Gastrocnemius medialis (tissue), 4 donors: ENCODE measurements around the gene PLXNA1. TPM values are rescaled to one million over a fixed set of nuclear protein-coding genes. Genes with fewer than 3 reads are reported as not detected.

Source experiments
- ATAC-seq, 2 donors: fragments of 150-250 bp; one replicate each; pipeline ENCODE4 v1.9.1; 2016
- DNase-seq, 2 donors: peaks; one replicate each; pipeline ENCODE4 v3.0.0-alpha.2; 2019
- H3K27ac ChIP-seq, 4 donors: fragments of 200-600 bp; sonication (generic); 1 replicate in 1 of 4; 2 replicates in 3 of 4; pipeline ENCODE4 v1.5.1; 2016 to 2018; ENCODE audit warnings: mild to moderate bottlenecking in 2 of 4, moderate library complexity in 1 of 4
- H3K27me3 ChIP-seq, 3 donors: fragments of 200-600 bp; sonication (generic) in 2 of 3; 1 replicate in 1 of 3; 2 replicates in 2 of 3; pipeline versions ENCODE4 v1.5.1 to v1.6.0; 2016 to 2019; ENCODE audit warnings: mild to moderate bottlenecking in 1 of 3, moderate library complexity in 1 of 3
- H3K36me3 ChIP-seq, 2 donors: fragments of 200-600 bp; sonication (generic) in 1 of 2; one replicate each; pipeline ENCODE4 v1.5.1; 2017 to 2018
- H3K4me1 ChIP-seq, 2 donors: fragments of 200-600 bp; sonication (generic) in 1 of 2; one replicate each; pipeline ENCODE4 v1.5.1; 2016 to 2017; ENCODE audit warnings: mild to moderate bottlenecking in 2 of 2
- H3K4me3 ChIP-seq, 4 donors: fragments of 200-600 bp; sonication (generic) in 3 of 4; 1 replicate in 1 of 4; 2 replicates in 3 of 4; pipeline ENCODE4 v1.5.1; 2016 to 2019; ENCODE audit warnings: mild to moderate bottlenecking in 2 of 4
- H3K9me3 ChIP-seq, 3 donors: fragments of 200-600 bp; sonication (generic) in 2 of 3; 1 replicate in 1 of 3; 2 replicates in 2 of 3; pipeline ENCODE4 v1.5.1; 2016 to 2019
- CTCF ChIP-seq, 5 experiments: fragments of 450-650 bp in 3 of 5; fragments of 200-600 bp in 2 of 5; sonication (generic) in 2 of 5; IDR thresholded peaks in 4 of 5; conservative IDR thresholded peaks in 1 of 5; 1 replicate in 4 of 5; 2 replicates in 1 of 5; pipeline ENCODE4 v1.5.1; 2016 to 2019; ENCODE audit warnings: antibody characterized with exemption in 5 of 5, mild to moderate bottlenecking in 3 of 5, moderate library complexity in 3 of 5
- POLR2A ChIP-seq, 2 donors: fragments of 450-650 bp; IDR thresholded peaks; one replicate each; pipeline ENCODE4 v1.6.1; 2017; ENCODE audit warnings: antibody characterized with exemption in 2 of 2, mild to moderate bottlenecking in 2 of 2, moderate library complexity in 2 of 2
- in situ Hi-C, 4 donors: fragments of 200-750 bp; cut with MboI; loops; one replicate each; pipeline versions ENCODE4 v1.15.0 to v1.8.0; 2017; ENCODE audit warnings: low sequenced_read_pairs in 4 of 4
- intact Hi-C: fragments of 100-400 bp; cut with DNase I; formaldehyde crosslinking; loops from one replicate; pipeline ENCODE4 v1.15.1; 2023; ENCODE audit warnings: low total_unique reads
- total RNA-seq, 4 donors: library from RNA; depleted of rRNA; stranded (reverse); fragments of >200 nt; gene quantifications; one replicate each; pipeline versions ENCODE4 v1.1.0 to v1.2.3, GENCODE V29; 2016

PLXNA1 gene
- total RNA-seq, 4 donors from 2014 or later = 12.7 to 27.9 (median 19.5) TPM

GRCh38 chr3:126936853-126937425 is 46.0 kb upstream of the PLXNA1 start:
- in situ Hi-C loops (no loop called here), intact Hi-C loops (no loop called here)
- Histone ChIP-seq H3K9me3 (no peaks in the 10 kb centered on the region), H3K27me3 (no peaks in the 10 kb centered on the region), H3K4me3 (no peak overlapping the region), H3K27ac (no peak overlapping the region), H3K4me1 (peaks cover 6 to 9% of the 10 kb centered on the region in 2 donors), H3K36me3 (no peaks in the 10 kb centered on the region)
- no peak for DNase-seq
- ATAC-seq = no peak
- TF ChIP-seq POLR2A (IDR thresholded peaks at IDR 0.05) = no peak
- no peak for TF ChIP-seq CTCF (IDR thresholded peaks at IDR 0.05 in 4 of 5, conservative IDR thresholded peaks at IDR 0.05 in 1 of 5)

- intact Hi-C loops = no loop called here
- in situ Hi-C loops = no loop called here
- DNase-seq (no peak), ATAC-seq (no peak)
- no peak for TF ChIP-seq CTCF (IDR thresholded peaks at IDR 0.05 in 4 of 5, conservative IDR thresholded peaks at IDR 0.05 in 1 of 5)
- no peak for TF ChIP-seq POLR2A (IDR thresholded peaks at IDR 0.05)
- H3K27ac ChIP-seq = no peak overlapping the region
- H3K36me3 ChIP-seq = no peaks in the 10 kb centered on the region
- no peaks in the 10 kb centered on the region for H3K9me3 ChIP-seq
- no peak overlapping the region for H3K4me3 ChIP-seq
- H3K27me3 ChIP-seq = no peaks in the 10 kb centered on the region
- peaks cover 2 to 6% of the 10 kb centered on the region in 2 donors for H3K4me1 ChIP-seq
Observed at GRCh38 chr3:126937533-126937932, 45.4 kb upstream of the PLXNA1 start.

DNA sequence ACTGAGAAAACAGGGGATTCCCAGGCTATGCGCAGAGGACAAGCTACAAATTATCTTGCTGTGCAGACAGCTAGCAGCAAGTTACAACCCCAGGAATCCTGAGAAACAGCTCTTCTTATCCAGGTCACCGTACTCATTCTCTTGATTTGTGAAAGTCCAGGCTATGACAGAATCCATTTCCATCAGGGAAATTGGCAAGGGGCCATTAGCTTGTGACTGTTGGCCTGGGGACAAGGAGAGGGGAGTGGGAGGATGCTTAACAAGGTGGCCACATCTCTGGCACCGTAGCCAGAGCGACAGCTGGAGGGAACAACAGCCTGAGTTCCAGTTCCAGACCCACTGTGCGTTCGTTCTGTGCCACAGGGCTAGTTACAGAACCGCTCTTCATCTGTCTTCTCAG is 44.9 kb upstream of the PLXNA1 start:
- TF ChIP-seq POLR2A (IDR thresholded peaks at IDR 0.05) = no peak
- no peak for TF ChIP-seq CTCF (IDR thresholded peaks at IDR 0.05 in 4 of 5, conservative IDR thresholded peaks at IDR 0.05 in 1 of 5)
- DNase-seq = no peak
- H3K27ac ChIP-seq = no peak overlapping the region

DNA sequence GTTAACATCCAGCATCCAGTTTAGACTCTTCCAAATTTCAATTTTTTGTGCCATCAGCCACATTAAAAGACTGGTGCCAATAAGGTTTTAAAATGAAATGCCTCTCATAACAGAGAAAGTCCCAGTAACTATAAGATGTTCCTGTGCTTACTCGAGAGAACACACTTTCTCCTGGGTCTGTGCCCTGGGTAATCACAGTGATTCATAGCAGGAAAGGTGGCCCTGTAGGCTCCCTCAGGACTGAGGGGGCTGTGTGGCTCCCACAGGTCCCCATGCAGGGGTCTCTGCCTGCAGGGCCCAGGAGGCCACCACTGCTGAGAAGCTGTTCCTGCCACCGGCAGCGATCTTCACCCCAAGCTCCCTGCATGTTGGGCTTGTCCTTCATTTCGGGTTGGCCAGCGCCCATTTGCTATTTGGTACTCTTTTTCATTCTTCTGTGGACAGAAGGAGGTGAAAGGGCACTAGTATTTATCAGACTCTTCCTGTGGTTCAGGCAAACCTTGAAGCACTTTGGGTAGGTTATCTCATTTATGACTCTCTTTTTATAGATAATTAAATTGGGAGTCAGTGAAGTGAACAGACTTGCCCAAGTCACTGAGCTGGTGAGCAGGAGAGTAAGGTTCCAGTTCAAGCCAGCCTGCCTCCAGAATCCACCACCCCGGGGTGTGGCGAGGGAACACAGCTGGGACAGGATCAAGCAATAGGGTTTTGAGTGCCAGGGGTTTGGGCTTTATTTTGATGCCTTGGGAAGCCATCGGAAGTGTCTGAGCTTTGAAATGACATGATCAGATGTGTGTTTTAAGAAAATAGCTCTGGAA is 44.2 kb upstream of the PLXNA1 start:
- Histone ChIP-seq H3K9me3 (no peaks in the 10 kb centered on the region), H3K4me1 (peaks cover 0 to 4% of the 10 kb centered on the region in 2 donors), H3K4me3 (no peak overlapping the region), H3K27ac (no peak overlapping the region), H3K36me3 (no peaks in the 10 kb centered on the region), H3K27me3 (no peaks in the 10 kb centered on the region)
- intact Hi-C loops = no loop called here
- in situ Hi-C loops = no loop called here
- TF ChIP-seq POLR2A (IDR thresholded peaks at IDR 0.05) (no peak), CTCF (IDR thresholded peaks at IDR 0.05 in 4 of 5, conservative IDR thresholded peaks at IDR 0.05 in 1 of 5) (no peak)
- DNase-seq = no peak
- no peak for ATAC-seq

More for the DNA sequence above, 44.9 kb upstream of the PLXNA1 start:
- Histone ChIP-seq H3K9me3 (no peaks in the 10 kb centered on the region), H3K36me3 (no peaks in the 10 kb centered on the region), H3K27me3 (no peaks in the 10 kb centered on the region), H3K4me3 (no peak overlapping the region), H3K4me1 (peaks cover 0 to 4% of the 10 kb centered on the region in 2 donors)
- intact Hi-C loops (no loop called here), in situ Hi-C loops (no loop called here)
- peak in 1 of 2 donors; percentile 36 for ATAC-seq
